HG03064 (cell line): ENCODE measurements around the gene ITGA11.

Experiments
- ATAC-seq: cut with Tn5 transposase; IDR thresholded peaks from one replicate; pipeline ENCODE4 v1.9.1; 2021; ENCODE audit warnings: low read depth; ENCODE audit not compliant: unreplicated experiment

ITGA11 gene

GRCh38 chr15:68447209-68447608 lies 15.2 kb upstream of the ITGA11 start:
- no peak for ATAC-seq

GRCh38 chr15:68445351-68445750 lies 13.4 kb upstream of the ITGA11 start:
- no peak for ATAC-seq

GRCh38 chr15:68444336-68444735 lies 12.4 kb upstream of the ITGA11 start:
- ATAC-seq: no peak

GRCh38 chr15:68442903-68443302 lies 10.9 kb upstream of the ITGA11 start:
- no peak for ATAC-seq

- ATAC-seq: no peak
Observed at GRCh38 chr15:68442041-68442440, 10.1 kb upstream of the ITGA11 start.

- no peak for ATAC-seq
Observed at GRCh38 chr15:68441045-68441743, 9.2 kb upstream of the ITGA11 start.

- no peak for ATAC-seq
Observed at GRCh38 chr15:68440136-68440535, 8.2 kb upstream of the ITGA11 start.

GRCh38 chr15:68439506-68439905 lies 7.5 kb upstream of the ITGA11 start:
- no peak for ATAC-seq

GRCh38 chr15:68436680-68437079 lies 4.7 kb upstream of the ITGA11 start:
- no peak for ATAC-seq

GRCh38 chr15:68435966-68436365 lies 4.0 kb upstream of the ITGA11 start:
- ATAC-seq: no peak

- ATAC-seq: no peak
Observed at GRCh38 chr15:68434021-68434420, 2.1 kb upstream of the ITGA11 start.

GRCh38 chr15:68433551-68433950 lies 1.6 kb upstream of the ITGA11 start:
- no peak for ATAC-seq

GRCh38 chr15:68432441-68433064 lies 590 bp upstream of the ITGA11 start:
- no peak for ATAC-seq

GRCh38 chr15:68431037-68431791 lies 749 bp downstream of the ITGA11 start:
- ATAC-seq: no peak

- ATAC-seq: no peak
Observed at GRCh38 chr15:68430471-68431036, 1.4 kb downstream of the ITGA11 start.

- no peak for ATAC-seq
Observed at GRCh38 chr15:68429691-68430470, 2.1 kb downstream of the ITGA11 start.

- no peak for ATAC-seq
Observed at GRCh38 chr15:68428431-68428940, 3.5 kb downstream of the ITGA11 start.

GRCh38 chr15:68427963-68428362 lies 4.0 kb downstream of the ITGA11 start:
- no peak for ATAC-seq

- ATAC-seq: no peak
Observed at GRCh38 chr15:68427366-68427765, 4.6 kb downstream of the ITGA11 start.

GRCh38 chr15:68426116-68426515 lies 5.8 kb downstream of the ITGA11 start:
- ATAC-seq: no peak
